Endothelial cell (in vitro differentiated cells): ENCODE data around the gene UBR1. TPM values are rescaled to one million over a fixed set of nuclear protein-coding genes. Genes with fewer than 3 reads are reported as not detected.
"Not testable (repeated sequence)": the region's sequence is repeated elsewhere in the genome, so short reads cannot be mapped to it uniquely, and the experiment has no call there.

Experiments used
- DNase-seq: peaks from one replicate; pipeline ENCODE4 v3.0.0; 2021; ENCODE audit warnings: low spot score
- H3K27ac Mint-ChIP-seq: one replicate; pipeline ENCODE4 v1.8.0; 2021; ENCODE audit warnings: mixed read lengths, inconsistent platforms; ENCODE audit not compliant: unreplicated experiment
- H3K27me3 Mint-ChIP-seq: one replicate; pipeline ENCODE4 v1.8.0; 2021; ENCODE audit warnings: mild to moderate bottlenecking, moderate library complexity, mixed read lengths, inconsistent platforms; ENCODE audit not compliant: unreplicated experiment
- H3K36me3 Mint-ChIP-seq: one replicate; pipeline ENCODE4 v1.8.0; 2021; ENCODE audit warnings: mild to moderate bottlenecking, low read depth, mixed read lengths, inconsistent platforms; ENCODE audit not compliant: unreplicated experiment
- H3K4me1 Mint-ChIP-seq: one replicate; pipeline ENCODE4 v1.8.0; 2021; ENCODE audit warnings: mild to moderate bottlenecking, mixed read lengths, inconsistent platforms; ENCODE audit not compliant: unreplicated experiment
- H3K4me3 Mint-ChIP-seq: one replicate; pipeline ENCODE4 v1.8.0; 2021; ENCODE audit warnings: mild to moderate bottlenecking, mixed read lengths, inconsistent platforms; ENCODE audit not compliant: unreplicated experiment
- H3K9me3 Mint-ChIP-seq: one replicate; pipeline ENCODE4 v1.8.0; 2021; ENCODE audit warnings: mixed read lengths, inconsistent platforms; ENCODE audit not compliant: unreplicated experiment
- CTCF ChIP-seq: fragments of 200-600 bp; sonication (generic); IDR thresholded peaks from one replicate; pipeline ENCODE4 v1.5.0; 2021; ENCODE audit warnings: antibody characterized with exemption; ENCODE audit not compliant: unreplicated experiment
- total RNA-seq: library from RNA; stranded (reverse); fragmentation: NEBNext Ultra II Directional; extraction: Animal tissue kit (Norgen Biotek cat#: 25700); gene quantifications from one replicate; pipeline ENCODE4 v1.2.1, GENCODE V29; 2021; ENCODE audit not compliant: unreplicated experiment

The UBR1 gene
- total RNA-seq, 1 donor from 2014 or later, result 20.8 TPM

GRCh38 chr15:42908538-42908937 is 197.3 kb downstream of the UBR1 start:
- peaks cover 1% of the 10 kb centered on the region for H3K27me3 Mint-ChIP-seq
- no peaks in the 10 kb centered on the region for H3K36me3 Mint-ChIP-seq
- H3K9me3 Mint-ChIP-seq, result no peaks in the 10 kb centered on the region
- no peak for TF ChIP-seq CTCF
- H3K27ac Mint-ChIP-seq, result no peak overlapping the region
- DNase-seq, result no peak
- no peak overlapping the region for H3K4me3 Mint-ChIP-seq
- no peaks in the 10 kb centered on the region for H3K4me1 Mint-ChIP-seq

DNA sequence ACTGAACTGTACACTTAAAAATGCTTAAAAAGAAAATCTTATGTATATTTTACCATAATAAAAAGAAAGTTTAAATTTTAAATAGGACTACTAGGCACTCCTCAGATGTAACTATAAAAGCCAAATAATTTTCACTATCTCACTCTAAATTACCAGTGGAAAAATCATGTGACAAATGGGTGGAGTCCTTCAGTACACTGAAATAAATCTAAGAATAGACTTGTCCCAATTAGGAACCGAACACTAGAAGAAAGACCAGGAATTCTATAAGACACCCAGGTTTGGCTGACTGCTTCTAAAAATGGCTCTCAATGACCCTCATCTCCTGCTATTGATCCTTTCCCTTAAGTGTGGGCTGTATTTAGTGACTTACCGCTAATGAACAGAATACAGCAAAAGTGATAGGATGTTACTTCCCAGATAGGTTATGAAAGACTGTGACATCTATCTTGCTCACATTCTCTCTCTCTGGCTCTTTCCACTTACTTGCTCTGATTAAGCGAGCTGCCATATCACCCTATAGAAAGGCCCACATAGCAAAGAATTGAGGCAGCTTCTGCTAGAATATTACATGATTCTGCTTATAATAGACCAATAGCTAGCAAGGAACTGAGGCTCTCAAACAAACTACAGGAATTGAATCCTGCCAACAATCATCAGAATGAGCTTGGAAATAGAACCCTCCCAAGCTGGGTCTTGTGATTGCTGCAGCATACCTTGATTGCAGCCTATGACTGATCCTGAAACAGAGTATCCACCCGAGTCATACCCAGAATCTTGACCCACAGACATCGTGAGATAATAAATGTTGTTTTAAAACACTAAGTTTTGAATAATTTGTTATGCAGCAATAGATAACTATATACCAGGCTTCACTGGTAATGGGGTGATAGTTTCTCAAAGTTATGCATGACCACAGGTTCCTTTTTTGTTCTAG is 202.2 kb downstream of the UBR1 start:
- DNase-seq, result no peak
- H3K9me3 Mint-ChIP-seq, result no peaks in the 10 kb centered on the region
- no peaks in the 10 kb centered on the region for H3K36me3 Mint-ChIP-seq
- no peaks in the 10 kb centered on the region for H3K27me3 Mint-ChIP-seq
- H3K4me3 Mint-ChIP-seq, result no peak overlapping the region
- H3K27ac Mint-ChIP-seq, result no peak overlapping the region
- TF ChIP-seq CTCF, result no peak
- no peaks in the 10 kb centered on the region for H3K4me1 Mint-ChIP-seq

DNA sequence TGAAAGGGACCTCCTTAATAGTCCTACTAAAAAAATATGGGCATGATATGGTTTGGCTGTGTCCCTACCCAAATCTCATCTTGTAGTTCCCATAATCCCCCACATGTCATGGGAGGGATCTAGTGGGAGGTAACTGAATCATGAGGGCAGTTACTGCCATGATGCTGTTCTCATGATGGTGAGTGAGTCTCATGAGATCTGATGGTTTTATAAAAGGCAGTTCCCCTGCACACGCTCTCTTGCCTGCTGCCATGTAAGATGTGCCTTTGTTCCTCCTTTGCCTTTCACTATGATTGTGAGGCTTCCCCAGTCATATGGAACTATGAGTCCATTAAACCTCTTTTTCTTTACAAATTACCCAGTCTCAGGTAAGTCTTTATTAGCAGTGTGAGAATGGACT is 211.9 kb downstream of the UBR1 start:
- not testable (repeated sequence) for H3K4me3 Mint-ChIP-seq, H3K27me3 Mint-ChIP-seq, H3K36me3 Mint-ChIP-seq, H3K4me1 Mint-ChIP-seq, DNase-seq, H3K9me3 Mint-ChIP-seq, H3K27ac Mint-ChIP-seq

Other genes starting within 250 kb of the UBR1 start
- gene TTBK2, start 185.3 kb downstream of the UBR1 start, total RNA-seq, result 14.1 TPM
- 5.1 TPM for gene TMEM62, start 27.5 kb upstream of the UBR1 start, total RNA-seq
- gene CCNDBP1, start 79.4 kb upstream of the UBR1 start, total RNA-seq, result 31.1 TPM
- gene EPB42, start 115.0 kb upstream of the UBR1 start, total RNA-seq, result not detected
- gene TGM5, start 160.9 kb upstream of the UBR1 start, total RNA-seq, result not detected
- 0.77 TPM for gene TGM7, start 196.2 kb upstream of the UBR1 start, total RNA-seq
- gene LCMT2, start 224.5 kb upstream of the UBR1 start, total RNA-seq, result 9.6 TPM